ENCODE results near the gene MEAF6.
"Not testable (repeated sequence)": the region's sequence is repeated elsewhere in the genome, so short reads cannot be mapped to it uniquely, and the experiment has no call there.

MEAF6 gene

DNA sequence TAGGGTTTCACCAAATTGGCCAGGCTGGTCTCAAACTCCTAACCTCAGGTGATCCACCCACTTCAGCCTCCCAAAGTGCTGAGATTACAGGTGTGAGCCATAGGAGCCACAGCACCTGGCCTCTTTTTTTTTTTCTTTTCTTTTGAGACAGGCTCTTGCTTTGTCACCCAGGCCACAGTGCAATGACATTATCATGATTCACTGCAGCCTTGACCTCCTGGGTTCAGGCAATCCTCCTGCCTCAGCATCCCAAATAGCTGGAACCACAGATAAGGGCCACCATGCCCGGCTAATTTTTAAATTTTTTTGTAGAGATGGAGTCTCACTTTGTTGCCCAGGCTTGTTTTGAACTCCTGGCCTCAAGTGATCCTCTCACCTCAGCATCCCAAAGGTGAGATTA lies 15.3 kb upstream of the MEAF6 start:
- DNase-seq, result not testable (repeated sequence)

- peak; percentile 28 for DNase-seq
These were observed 5.0 kb upstream of the MEAF6 start for GRCh38 chr1:37519613-37520012.

GRCh38 chr1:37518929-37519328 lies 4.4 kb upstream of the MEAF6 start:
- peak; percentile 68 for DNase-seq

DNA sequence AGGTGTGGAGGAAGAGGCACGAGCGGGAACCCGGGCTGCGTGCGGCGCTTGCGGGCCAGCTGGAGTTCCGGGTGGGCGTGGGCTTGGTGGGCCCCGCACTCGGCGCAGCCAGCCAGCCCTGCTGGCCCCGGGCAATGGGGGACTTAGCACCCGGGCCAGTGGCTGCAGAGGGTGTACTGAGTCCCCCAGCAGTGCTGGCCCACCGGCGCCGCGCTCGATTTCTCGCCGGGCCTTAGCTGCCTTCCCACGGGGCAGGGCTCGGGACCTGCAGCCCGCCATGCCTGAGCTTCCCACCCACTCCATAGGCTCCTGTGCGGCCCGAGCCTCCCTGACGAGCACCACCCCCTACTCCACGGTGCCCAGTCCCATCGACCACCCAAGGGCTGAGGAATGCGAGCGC lies 3.7 kb upstream of the MEAF6 start:
- not testable (repeated sequence) for DNase-seq

GRCh38 chr1:37517569-37517968 lies 3.0 kb upstream of the MEAF6 start:
- no peak for DNase-seq

DNA sequence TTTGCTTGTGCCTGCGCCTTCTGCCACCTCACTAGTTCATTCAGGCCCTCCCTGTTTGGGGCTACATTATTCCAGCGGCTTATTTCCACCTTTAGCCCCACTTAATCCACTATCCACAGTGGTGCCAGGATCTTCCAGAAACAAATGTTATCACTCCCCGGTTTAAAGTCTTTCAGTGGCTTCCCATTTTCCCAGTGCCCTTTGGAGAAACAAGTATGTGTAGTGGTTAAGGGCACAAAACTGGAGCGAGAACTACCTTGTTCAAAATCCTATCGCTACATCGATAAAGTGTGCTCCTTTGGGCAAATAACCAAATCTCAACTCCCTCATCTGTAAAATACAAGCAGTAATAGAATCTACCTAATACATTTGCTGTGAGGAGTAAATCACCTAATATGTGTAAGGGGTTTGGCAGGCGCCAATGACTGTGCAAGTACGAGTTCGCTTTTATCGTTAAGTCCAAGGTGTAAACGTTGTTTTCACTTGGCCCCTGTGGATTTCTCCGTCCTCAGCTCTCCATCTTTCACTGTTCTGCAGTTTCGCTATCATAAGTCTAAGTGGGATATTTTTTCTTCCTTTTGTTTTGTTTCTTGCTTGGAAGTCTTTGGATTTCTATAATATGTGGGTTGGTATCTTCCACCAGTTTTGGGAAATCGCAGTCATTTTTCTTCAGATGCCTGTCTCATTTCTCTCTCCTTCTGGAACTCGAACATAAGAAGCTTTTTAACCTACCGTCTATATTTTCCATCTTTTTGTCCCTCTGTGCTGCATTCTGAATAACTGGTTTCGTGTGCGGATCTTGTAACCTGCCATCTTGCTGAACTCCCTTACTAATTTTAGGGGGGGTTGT lies 844 bp upstream of the MEAF6 start:
- DNase-seq, result no peak

DNA sequence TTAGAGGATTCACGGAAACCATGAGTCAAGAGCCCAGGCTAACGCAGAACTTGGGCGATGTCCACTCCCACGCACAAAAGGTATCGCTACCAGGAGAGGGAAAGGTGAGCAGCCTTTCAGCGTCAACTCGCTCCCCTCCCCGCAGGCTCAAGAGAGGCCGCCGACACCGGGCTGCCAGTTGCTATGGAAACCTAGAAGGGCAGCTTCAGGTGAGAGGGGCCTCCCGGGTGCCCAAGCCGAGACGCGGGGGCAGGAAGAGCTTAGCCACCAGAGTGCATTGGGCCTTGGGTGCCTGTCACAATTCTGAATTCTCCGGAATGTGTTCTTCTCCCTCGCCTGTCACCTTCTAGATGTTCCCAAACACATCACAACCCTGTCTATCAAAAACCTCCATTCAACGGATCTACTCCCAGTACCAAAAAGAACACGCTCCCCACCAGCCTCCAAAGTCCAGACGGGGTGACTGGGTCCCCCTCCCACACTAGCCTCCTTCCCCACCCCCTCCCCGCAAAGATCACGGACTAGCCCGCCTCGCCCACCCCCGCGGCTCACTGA lies 694 bp downstream of the MEAF6 start:
- peak; percentile 64 for DNase-seq

- no peak for DNase-seq
These were observed 5.4 kb downstream of the MEAF6 start for GRCh38 chr1:37509181-37509580.

DNA sequence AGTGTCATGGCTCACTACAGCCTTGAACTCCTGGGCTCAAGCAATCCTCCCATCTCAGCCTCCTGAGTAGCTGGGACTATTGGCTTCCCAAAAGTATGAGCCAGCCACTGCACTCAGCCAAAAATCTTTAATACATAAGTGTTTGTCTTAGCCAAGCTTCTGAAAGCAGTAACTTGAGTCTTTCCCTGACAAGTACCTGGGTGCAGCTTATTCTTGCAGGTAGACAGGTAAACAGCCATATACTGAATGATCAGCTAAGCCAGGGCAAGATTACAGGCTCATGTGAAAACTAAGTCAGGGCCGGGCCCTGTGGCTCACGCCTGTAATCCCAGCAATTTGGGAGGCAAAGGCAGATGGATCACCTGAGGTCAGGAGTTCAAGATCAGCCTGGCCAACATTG lies 7.8 kb downstream of the MEAF6 start:
- DNase-seq, result no peak

GRCh38 chr1:37502791-37503190 lies 11.8 kb downstream of the MEAF6 start:
- not testable (repeated sequence) for DNase-seq

- DNase-seq, result no peak
These were observed 12.5 kb downstream of the MEAF6 start for GRCh38 chr1:37502104-37502503.

- no peak for DNase-seq
These were observed 12.9 kb downstream of the MEAF6 start for GRCh38 chr1:37501661-37502060.

GRCh38 chr1:37498872-37499617 lies 15.5 kb downstream of the MEAF6 start:
- DNase-seq, result no peak

GRCh38 chr1:37497832-37498231 lies 16.7 kb downstream of the MEAF6 start:
- DNase-seq, result no peak

GRCh38 chr1:37495875-37496274 lies 18.7 kb downstream of the MEAF6 start:
- no peak for DNase-seq

DNA sequence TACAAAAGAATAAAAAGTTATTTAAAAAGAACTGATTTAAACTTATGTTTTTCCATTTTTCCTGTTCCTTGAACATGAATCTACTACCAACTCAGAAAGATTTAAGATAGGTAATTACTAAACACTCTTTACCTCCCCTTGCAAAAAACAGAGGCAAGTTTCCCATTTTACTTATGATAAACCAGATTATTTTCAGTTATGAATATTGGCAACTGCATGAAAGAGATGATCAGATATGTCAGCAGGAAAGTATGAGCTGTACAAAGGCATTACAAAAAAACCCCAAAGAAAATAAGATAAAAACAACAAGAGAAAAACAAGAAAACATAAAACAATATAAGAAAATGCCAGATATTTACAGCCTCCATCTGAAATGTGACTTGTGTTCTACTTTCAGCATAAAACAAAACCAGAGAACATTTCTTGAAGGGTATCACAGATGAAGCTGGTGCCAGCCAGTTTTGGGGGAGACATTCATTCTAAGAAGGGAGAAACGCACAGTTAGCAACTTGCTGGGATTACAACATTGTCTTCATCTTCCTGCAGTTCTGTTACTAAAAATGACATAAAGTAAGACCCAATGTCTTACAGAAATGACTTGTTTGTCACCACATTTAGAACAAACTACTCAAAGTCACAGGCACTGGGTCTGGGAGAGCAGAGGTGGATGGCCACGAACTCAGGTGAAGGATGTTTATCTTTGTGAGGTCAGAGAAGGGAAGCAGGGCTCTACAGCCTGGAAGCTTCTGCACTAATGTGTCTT lies 21.0 kb downstream of the MEAF6 start:
- peak; percentile 79 for DNase-seq

GRCh38 chr1:37487619-37487984 lies 27.0 kb downstream of the MEAF6 start:
- no peak for DNase-seq

GRCh38 chr1:37486680-37487618 lies 27.6 kb downstream of the MEAF6 start:
- DNase-seq, result peak; percentile 79

DNA sequence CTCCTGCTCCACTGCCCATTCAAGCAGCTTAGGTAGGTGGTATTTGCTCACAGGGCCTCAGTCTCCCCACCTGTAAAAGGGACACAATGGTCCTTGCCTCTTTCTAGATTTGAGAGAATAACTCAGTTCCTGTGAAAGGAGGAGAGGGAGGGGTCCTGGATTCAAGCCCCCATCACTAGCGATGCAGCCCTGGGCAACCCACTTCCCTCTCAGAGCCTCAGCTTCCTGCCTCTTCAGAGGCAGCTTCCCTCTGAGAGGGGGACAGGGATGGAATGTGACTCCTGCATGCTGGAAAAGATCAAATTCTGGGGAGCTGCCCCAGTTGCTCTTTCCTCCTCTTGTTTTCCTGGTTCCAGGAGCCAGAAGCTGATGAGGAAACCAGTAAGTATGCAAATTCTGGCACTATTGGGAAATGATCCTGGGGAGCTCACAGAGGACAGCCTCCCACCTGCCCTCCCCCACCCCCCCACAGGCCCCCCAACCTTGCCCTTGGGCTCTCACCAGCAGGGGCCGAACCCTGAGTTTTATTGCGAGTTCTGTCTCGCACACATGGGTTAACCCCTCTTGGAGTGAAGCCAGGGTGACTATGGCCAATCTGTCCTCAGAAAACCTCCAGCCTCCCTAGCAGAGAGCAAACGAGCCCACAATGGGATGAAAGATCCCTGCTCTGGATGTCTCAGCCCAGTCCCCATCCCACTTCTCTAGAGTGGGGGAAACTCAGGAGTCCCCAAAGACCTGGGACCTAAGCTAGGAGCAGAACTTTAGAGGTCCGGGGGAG lies 28.5 kb downstream of the MEAF6 start:
- no peak for DNase-seq

GRCh38 chr1:37484325-37485051 lies 30.1 kb downstream of the MEAF6 start:
- no peak for DNase-seq

DNA sequence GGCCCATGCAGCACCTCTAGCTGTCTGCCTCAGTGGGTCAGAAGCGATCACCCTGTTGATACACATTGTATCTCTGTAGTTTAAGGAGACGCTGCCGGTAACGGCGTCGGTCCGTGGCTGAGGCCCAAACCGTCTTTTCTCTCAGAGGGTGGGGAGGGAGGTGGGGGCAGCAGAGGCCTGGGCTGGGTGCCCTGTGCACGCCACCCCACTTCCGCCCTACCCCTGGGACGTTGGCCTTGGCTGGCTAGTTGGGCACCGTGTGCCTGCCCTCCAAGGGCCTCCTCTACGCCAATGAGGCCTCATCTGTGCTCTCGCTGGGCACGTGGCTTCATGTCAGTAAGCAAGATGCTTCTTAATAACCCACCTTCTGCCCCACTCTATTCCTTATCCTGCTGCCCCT lies 30.8 kb downstream of the MEAF6 start:
- no peak for DNase-seq
